IPS DF 6.9 (cell line): ENCODE results near the gene RPL18.

Source experiments
- DNase-seq: peaks from one replicate; pipeline ENCODE4 v3.0.0-alpha.2; 2013; ENCODE audit warnings: low read depth, low spot score
- H3K27ac ChIP-seq: one replicate; pipeline ENCODE4 v1.5.1; 2013; ENCODE audit warnings: low read length, control low read depth
- H3K27me3 ChIP-seq: 2 replicates; pipeline ENCODE4 v1.6.1; 2013; ENCODE audit warnings: mild to moderate bottlenecking, low read length; ENCODE audit not compliant: control insufficient read depth, insufficient read depth
- H3K36me3 ChIP-seq: 2 replicates; pipeline ENCODE4 v1.6.1; 2013; ENCODE audit warnings: low read length; ENCODE audit not compliant: control insufficient read depth, insufficient read depth
- H3K4me1 ChIP-seq: 2 replicates; pipeline ENCODE4 v1.6.1; 2013; ENCODE audit warnings: low read length; ENCODE audit not compliant: control insufficient read depth, insufficient read depth
- H3K4me3 ChIP-seq: 2 replicates; pipeline ENCODE4 v1.5.1; 2013; ENCODE audit warnings: mild to moderate bottlenecking, low read length
- H3K9me3 ChIP-seq: 2 replicates; pipeline ENCODE4 v1.6.1; 2013; ENCODE audit warnings: low read length, inconsistent platforms; ENCODE audit not compliant: control insufficient read depth, insufficient read depth
- WGBS: extraction: QIAGEN DNeasy Blood & Tissue Kit; methylation state at CpG from one replicate; pipeline ENCODE4 v1.1.7; 2013; ENCODE audit warnings: mixed read lengths, missing lambda C conversion rate; ENCODE audit not compliant: insufficient read length, insufficient coverage; 5-methylcytosine and 5-hydroxymethylcytosine counted together

RPL18 gene

DNA sequence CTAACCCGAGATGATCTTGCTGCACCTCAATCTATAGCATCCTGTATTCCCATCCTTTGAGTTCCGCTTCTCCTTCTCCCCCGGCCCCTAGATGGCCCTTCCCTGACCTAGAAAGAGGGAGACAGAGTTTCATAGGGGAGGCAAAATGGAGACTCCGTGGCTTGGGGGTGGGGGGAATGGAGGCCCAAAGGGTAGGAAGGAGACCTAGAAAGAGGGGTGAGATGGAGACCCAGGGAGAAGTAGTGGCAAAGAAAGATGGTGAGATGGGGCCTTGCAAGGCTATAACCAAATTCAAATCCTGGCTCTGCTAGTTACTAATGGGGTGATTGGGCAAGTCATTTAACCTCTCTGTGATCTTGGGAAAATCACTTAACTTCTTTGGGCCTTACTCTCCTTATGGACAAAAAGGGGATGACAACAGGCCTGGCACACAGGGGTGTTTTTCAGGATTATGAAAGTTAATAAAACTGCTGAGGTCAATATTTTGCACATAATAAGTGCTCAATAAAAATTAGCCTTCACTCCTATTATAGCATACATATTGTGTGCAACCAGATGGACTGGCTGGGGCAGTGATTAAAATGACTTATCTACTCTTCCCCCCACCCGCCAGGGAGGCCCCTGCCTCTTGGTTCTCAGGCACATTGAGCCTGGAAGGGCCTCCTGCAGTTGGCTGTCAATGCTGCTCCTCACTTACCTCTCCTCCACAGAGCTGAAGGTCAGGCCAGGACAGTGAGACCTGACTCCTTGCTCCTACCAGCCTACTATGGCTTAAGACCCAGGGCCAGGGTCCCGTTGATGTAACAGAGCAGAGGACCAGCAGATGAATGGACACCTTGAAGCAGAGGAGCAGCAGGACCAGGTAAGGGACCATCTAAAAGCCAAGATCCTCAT lies 961 bp upstream of the RPL18 start:
- no CpG with 5 or more reads among the region's 6 CpGs for WGBS
- Histone ChIP-seq H3K27ac (no peak overlapping the region), H3K4me1 (peaks cover 3% of the 10 kb centered on the region; the same call in 1 of the 2 replicates), H3K36me3 (peaks cover 21% of the 10 kb centered on the region), H3K27me3 (no peaks in the 10 kb centered on the region), H3K4me3 (peak overlapping the region; percentile 31; the same call in 1 of the 2 replicates), H3K9me3 (no peaks in the 10 kb centered on the region)
- DNase-seq, result no peak

DNA sequence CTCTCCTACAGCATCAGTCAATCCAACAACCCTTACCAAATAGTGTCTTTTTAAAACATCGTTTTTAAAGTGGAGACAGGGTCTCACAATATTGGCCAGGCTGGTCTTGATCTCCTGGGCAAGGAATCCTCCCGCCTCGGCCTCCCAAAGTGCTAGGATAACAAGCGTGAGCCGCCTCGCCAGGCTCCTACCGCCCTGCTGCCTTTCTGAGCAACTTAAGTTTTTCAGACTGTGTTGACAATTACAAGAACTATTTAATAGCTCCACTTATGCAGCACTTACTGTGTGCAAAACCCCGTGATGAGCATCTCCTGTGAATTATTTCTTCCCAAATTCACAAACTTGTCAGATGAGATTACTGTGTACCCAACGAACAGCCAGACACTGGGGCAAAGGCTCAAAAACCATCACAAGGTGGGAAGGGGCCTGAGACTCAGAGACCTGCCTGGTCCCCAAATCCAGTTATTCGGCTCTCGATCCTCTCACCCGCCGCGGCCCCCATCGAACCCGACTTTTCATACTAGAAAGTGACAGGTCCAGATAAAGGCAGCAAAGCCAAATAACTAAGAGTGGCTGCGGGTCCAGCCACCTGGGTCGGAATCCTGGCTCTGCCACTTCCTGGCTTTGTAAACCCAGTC lies 581 bp downstream of the RPL18 start:
- peaks cover 21% of the 10 kb centered on the region for H3K36me3 ChIP-seq
- H3K27me3 ChIP-seq, result no peaks in the 10 kb centered on the region
- H3K4me3 ChIP-seq, result peak overlapping the region; percentile 97
- WGBS, result no CpG with 5 or more reads among the region's 18 CpGs
- no peak for DNase-seq
- H3K27ac ChIP-seq, result no peak overlapping the region
- no peaks in the 10 kb centered on the region for H3K9me3 ChIP-seq
- H3K4me1 ChIP-seq, result peaks cover 4% of the 10 kb centered on the region

DNA sequence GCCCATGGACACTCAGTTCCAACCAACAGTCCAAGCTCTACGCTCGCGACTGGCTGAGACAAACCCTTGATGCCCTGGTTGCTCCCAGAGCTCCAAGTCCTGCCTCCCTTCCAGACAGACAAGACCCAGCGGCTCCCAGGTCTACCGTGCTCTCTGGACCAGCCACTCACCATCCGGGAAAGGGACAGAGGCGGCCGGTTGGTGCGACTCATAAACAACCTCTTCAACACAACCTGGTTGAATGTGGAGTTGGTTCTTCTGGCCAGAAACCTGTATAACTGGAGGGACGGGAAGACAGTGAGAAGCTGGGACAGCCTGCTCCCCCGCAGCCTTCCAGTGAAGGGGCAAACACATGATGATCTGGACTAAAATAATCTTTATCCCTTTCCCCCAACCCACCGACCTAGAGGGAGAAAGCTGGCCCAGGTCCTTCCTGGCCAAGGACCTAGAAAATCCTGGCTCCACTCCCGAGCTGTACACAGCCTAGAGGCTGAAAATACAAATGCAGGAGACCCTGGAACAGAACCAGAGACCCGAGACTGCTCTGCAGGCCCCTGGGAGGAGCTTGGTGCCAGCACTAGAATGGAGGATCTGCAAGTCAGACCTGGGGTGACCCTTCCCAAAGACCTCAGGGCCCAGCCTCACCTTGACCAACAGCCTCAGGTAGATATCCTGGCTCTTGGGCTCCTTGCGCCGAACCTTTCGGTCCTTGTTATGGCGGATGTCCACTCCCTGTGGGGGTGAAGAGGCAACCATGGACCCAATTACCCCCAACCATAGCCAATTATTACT lies 1.6 kb downstream of the RPL18 start:
- DNase-seq, result no peak
- H3K4me1 ChIP-seq, result peaks cover 4% of the 10 kb centered on the region
- H3K36me3 ChIP-seq, result peaks cover 21% of the 10 kb centered on the region
- H3K27me3 ChIP-seq, result no peaks in the 10 kb centered on the region
- no peak overlapping the region for H3K27ac ChIP-seq
- no CpG with 5 or more reads among the region's 18 CpGs for WGBS
- H3K4me3 ChIP-seq, result no peak overlapping the region; the same call in 1 of the 2 replicates
- no peaks in the 10 kb centered on the region for H3K9me3 ChIP-seq

DNA sequence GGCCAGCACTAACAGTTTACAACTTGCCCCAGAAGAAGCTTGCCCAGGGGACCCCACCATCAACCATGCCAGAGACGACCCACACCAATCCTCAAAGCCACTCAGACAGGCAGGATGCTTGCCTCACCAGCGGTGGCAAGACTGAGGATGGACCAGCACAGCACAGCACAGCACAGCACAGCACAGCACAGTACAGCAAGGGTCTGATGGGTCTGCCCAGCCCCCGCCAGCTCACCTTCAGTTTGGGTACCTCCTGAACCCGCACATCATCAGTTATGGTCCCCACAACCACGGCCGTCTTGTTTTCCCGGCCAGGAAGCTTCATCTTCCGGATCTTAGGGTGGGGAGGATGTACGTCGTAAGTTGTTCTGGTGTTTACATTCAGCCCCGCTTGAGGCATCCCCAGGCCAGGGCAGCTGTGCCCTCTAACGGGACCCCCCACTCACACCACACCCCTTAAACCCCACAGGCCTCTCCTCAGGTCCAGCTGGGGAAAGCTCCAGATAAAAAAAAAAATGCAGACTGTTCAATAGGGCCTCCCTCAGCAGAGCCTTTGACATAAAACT lies 2.4 kb downstream of the RPL18 start:
- H3K9me3 ChIP-seq, result no peaks in the 10 kb centered on the region
- no CpG with 5 or more reads among the region's 12 CpGs for WGBS
- peaks cover 4% of the 10 kb centered on the region for H3K4me1 ChIP-seq
- H3K36me3 ChIP-seq, result peaks cover 21% of the 10 kb centered on the region
- no peak overlapping the region for H3K4me3 ChIP-seq
- H3K27ac ChIP-seq, result no peak overlapping the region
- DNase-seq, result no peak
- H3K27me3 ChIP-seq, result no peaks in the 10 kb centered on the region

DNA sequence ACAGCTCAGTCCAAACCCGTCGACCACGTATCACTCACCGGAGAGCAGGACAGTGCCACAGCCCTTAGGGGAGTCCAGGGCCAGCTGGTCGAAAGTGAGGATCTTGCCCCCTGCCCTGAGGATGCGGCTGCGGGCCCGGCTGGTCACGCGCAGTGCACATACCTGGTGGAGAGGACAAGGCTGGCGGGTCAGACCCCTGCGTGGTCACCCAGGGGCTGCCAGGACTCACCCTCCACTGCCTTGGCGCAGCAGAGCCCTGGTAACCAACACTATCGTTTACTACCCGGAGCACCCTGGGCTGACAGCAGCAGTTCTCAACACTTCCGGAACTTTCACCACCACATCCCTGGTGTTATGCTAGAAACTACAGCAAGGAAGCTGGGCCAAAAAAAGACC lies 2.9 kb downstream of the RPL18 start:
- no CpG with 5 or more reads among the region's 16 CpGs for WGBS
- no peak for DNase-seq
- Histone ChIP-seq H3K36me3 (peaks cover 21% of the 10 kb centered on the region), H3K27me3 (no peaks in the 10 kb centered on the region), H3K4me1 (peaks cover 4% of the 10 kb centered on the region), H3K4me3 (no peak overlapping the region), H3K27ac (no peak overlapping the region), H3K9me3 (no peaks in the 10 kb centered on the region)

DNA sequence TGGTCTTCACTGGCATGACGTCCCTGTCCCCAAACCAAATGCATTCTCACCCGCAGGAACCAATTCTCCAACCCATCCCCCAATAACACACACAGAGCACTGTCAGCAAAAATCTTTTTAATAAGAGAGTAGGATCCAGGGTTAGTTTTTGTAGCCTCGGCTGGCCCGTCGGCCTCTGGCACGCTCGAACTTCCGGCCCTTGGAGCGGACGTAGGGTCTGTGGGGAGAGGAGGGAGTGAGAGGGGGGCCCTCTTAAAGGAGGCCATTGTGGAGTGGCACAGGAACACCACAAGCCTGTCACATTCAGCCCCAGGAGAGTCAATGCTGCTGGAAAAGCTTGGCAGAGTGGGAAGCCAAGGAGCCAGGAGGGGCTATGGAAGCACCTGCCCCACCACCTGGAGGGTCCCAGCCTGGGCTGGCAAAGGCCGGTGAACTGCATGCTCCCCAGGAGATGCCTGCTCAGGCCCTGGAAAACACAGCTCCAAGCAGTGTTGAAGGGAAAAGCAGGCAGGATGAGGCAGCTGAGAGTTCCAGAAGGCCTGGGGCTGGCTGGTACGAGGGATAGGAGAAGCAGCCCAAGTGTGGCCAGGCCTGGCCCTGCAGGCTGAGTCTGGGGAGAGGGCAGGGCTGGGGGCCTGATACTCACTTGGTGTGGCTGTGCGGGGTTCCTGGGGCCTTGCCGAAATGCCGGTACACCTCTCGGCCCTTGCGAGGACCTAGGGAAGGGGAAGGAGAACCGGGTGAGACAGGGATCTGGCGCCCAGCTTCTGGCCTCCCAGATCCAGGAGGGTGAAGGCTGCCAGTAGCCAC lies 3.5 kb downstream of the RPL18 start:
- Histone ChIP-seq H3K9me3 (no peaks in the 10 kb centered on the region), H3K27me3 (no peaks in the 10 kb centered on the region), H3K4me3 (no peak overlapping the region), H3K36me3 (peaks cover 21% of the 10 kb centered on the region), H3K27ac (no peak overlapping the region), H3K4me1 (peaks cover 4% of the 10 kb centered on the region)
- DNase-seq, result no peak
- no CpG with 5 or more reads among the region's 19 CpGs for WGBS

DNA sequence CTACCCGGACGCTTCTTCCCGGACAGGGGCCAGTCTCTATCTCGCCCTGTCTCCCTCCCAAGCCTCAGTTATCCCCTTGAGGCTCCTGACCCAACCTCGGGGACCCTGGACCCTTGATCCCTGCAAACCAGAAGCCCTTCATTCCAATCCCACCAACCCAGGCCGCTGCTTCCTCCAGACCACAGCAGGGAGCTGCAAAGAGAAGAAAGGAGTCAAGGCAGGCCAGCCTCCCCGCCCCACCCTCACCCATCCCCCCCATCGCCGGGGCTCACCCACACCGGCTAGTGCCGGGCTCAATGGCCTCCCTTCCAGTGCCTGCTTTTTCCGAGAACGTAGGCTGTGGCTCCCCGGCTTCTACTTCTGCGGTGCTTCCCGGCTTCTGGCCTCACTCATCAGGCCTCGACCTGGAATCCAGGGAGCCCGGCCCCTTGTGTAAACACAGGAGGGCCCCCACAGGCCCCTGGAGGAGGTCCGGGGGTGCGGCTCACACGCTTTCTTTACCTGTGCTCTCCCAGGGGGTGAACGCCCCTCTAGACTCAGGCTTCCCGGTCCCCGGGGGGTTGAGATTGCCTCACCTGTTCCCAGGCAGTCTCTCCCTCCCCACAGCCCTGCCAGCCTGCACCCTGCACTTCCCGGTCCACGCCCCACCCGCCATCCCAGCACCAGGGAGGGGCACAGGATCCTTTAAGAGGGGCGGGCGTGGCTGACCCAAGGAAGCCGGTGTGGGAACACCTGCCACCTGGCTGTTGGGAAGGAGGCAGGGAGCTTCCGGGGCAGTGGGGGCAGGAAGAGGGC lies 4.3 kb downstream of the RPL18 start, which contains the start of gene FAM83E:
Gene FAM83E, minus strand, starts transcription at position 641 of the 795 bp plus-strand sequence. CDS start 1,704 bp downstream, outside the sequence.
- Histone ChIP-seq H3K4me1 (peaks cover 4% of the 10 kb centered on the region), H3K4me3 (no peak within 1 kb of the TSS; the same call in 1 of the 2 replicates), H3K9me3 (no peaks in the 10 kb centered on the region), H3K36me3 (peaks cover 21% of the 10 kb centered on the region), H3K27me3 (no peaks in the 10 kb centered on the region), H3K27ac (no peak within 1 kb of the TSS)
- no CpG with 5 or more reads among the region's 31 CpGs for WGBS
- no peak for DNase-seq

DNA sequence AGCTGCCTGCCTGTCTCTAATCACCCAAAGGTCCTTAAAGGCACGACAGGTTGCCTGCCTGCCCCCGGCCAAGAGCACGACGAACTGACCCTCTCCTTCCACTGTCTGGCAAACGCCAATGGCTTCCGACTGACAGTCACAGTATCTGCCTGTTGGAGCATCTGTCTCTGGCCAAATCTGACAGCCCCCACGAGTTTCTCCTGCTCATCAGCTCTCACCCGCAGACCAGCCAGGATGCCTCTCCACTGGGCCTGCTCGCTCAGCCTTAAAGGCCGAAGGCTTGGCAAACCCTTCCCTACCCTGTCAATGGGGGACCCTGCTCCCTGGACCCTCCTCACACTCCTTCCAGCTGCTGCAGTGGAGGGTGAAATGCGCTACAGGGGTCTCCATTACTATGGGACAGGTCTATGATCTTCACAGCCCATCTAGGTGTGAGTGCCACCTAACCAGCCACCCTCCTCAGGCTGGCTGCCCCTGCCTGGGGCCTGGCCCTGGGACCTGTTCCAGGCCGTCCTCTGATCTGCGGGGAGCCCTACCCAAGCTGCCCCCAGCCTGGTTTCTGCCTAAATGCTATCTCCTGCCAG lies 5.0 kb downstream of the RPL18 start:
- WGBS, result no CpG with 5 or more reads among the region's 13 CpGs

More for the DNA sequence above, 5.0 kb downstream of the RPL18 start:
- Histone ChIP-seq H3K4me3 (no peak overlapping the region), H3K9me3 (no peaks in the 10 kb centered on the region), H3K36me3 (peaks cover 21% of the 10 kb centered on the region), H3K4me1 (peaks cover 4% of the 10 kb centered on the region), H3K27ac (no peak overlapping the region), H3K27me3 (no peaks in the 10 kb centered on the region)
- DNase-seq, result no peak
